HG03442 (cell line): ENCODE data around the gene CD34.

Source experiments
- ATAC-seq: cut with Tn5 transposase; IDR thresholded peaks from one replicate; pipeline ENCODE4 v1.9.1; 2021; ENCODE audit warnings: mild to moderate bottlenecking, moderate library complexity; ENCODE audit not compliant: unreplicated experiment

Gene CD34

GRCh38 chr1:207858281-207858680, 52.6 kb downstream of the CD34 start:
- no peak for ATAC-seq

GRCh38 chr1:207857447-207857846, 53.5 kb downstream of the CD34 start:
- no peak for ATAC-seq

- no peak for ATAC-seq
These were observed 54.5 kb downstream of the CD34 start for GRCh38 chr1:207856276-207857023.

GRCh38 chr1:207854001-207854400, 56.9 kb downstream of the CD34 start:
- ATAC-seq, result no peak

- no peak for ATAC-seq
These were observed 57.6 kb downstream of the CD34 start for GRCh38 chr1:207853372-207853757.

GRCh38 chr1:207852576-207853371, 58.2 kb downstream of the CD34 start:
- ATAC-seq, result no peak

GRCh38 chr1:207851696-207852095, 59.2 kb downstream of the CD34 start:
- ATAC-seq, result no peak

GRCh38 chr1:207850621-207851407, 60.1 kb downstream of the CD34 start:
- ATAC-seq, result no peak

- ATAC-seq, result no peak
These were observed 61.3 kb downstream of the CD34 start for GRCh38 chr1:207849646-207850045.

- no peak for ATAC-seq
These were observed 61.9 kb downstream of the CD34 start for GRCh38 chr1:207849016-207849415.

GRCh38 chr1:207848234-207848633, 62.7 kb downstream of the CD34 start:
- ATAC-seq, result peak; percentile 68

GRCh38 chr1:207847116-207847515, 63.8 kb downstream of the CD34 start:
- no peak for ATAC-seq

- no peak for ATAC-seq
These were observed 65.8 kb downstream of the CD34 start for GRCh38 chr1:207845109-207845508.

GRCh38 chr1:207844371-207844770, 66.6 kb downstream of the CD34 start:
- no peak for ATAC-seq

- ATAC-seq, result no peak
These were observed 68.4 kb downstream of the CD34 start for GRCh38 chr1:207842506-207842905.

GRCh38 chr1:207841901-207842300, 69.0 kb downstream of the CD34 start:
- no peak for ATAC-seq

GRCh38 chr1:207841293-207841692, 69.6 kb downstream of the CD34 start:
- ATAC-seq, result no peak

- no peak for ATAC-seq
These were observed 70.5 kb downstream of the CD34 start for GRCh38 chr1:207840380-207840779.

GRCh38 chr1:207839083-207839413, 71.9 kb downstream of the CD34 start:
- ATAC-seq, result no peak

GRCh38 chr1:207838156-207839082, 72.5 kb downstream of the CD34 start:
- ATAC-seq, result no peak

- ATAC-seq, result no peak
These were observed 73.3 kb downstream of the CD34 start for GRCh38 chr1:207837673-207838072.
